ENCODE data around the gene FARS2. TPM values are rescaled to one million over a fixed set of nuclear protein-coding genes. Genes with fewer than 3 reads are reported as not detected.

FARS2 gene
- total and polyA plus RNA-seq, 2 donors (not counting 3 experiments of a cell fraction or from before 2014, with no cell fraction given): 20.2 to 20.5 TPM

- DNase-seq (ENCODE audit: low read depth, low spot score) (no peak), FAIRE-seq (no peak)
- no peak overlapping the region for H2AFZ ChIP-seq (ENCODE audit: low read depth, low read length)
- H3K9ac ChIP-seq (replicated peaks; ENCODE audit: extremely low read depth, insufficient read depth, low read length): no peak overlapping the region
- H3K36me3 ChIP-seq (ENCODE audit: control insufficient read depth in 2 of 2, extremely low read depth in 1 of 2, insufficient read depth in 2 of 2, low read length in 2 of 2): no peaks in the 10 kb centered on the region
- H3K4me3 ChIP-seq (replicated peaks in 1 of 3; ENCODE audit: insufficient read depth in 1 of 3, low read depth in 1 of 3, low read length in 3 of 3): no peak overlapping the region
- POLR2A ChIA-PET: no interaction called here
- H3K4me1 ChIP-seq (ENCODE audit: control insufficient read depth, extremely low read depth, insufficient read depth, low read length): no peaks in the 10 kb centered on the region
- no peaks in the 10 kb centered on the region for H3K27me3 ChIP-seq (ENCODE audit: control insufficient read depth in 2 of 2, insufficient read depth in 2 of 2, low read length in 2 of 2)
- H3K27ac ChIP-seq (ENCODE audit: insufficient read depth, low read depth, low read length): no peak overlapping the region
- H3K9me1 ChIP-seq (replicated peaks; ENCODE audit: control insufficient read depth, extremely low read depth, insufficient read depth, low read length): no peaks in the 10 kb centered on the region
- CTCF ChIA-PET: interaction anchor here (1.3 to 2.2 kb wide), 4 partner anchors 10 to 50 kb away, joined by 3 to 10 read pairs (median 4); no protein-coding TSS in a partner anchor
- no peaks in the 10 kb centered on the region for H3K79me2 ChIP-seq (ENCODE audit: control insufficient read depth, insufficient read depth, low read length)
- no peaks in the 10 kb centered on the region for H3K9me3 ChIP-seq (replicated peaks; ENCODE audit: control insufficient read depth, insufficient read depth, low read length)
- TF ChIP-seq MYC (IDR thresholded peaks at IDR 0.05; ENCODE audit: low read depth, low read length) (no peak), POLR2A (IDR thresholded peaks at IDR 0.05; ENCODE audit: low read depth, low read length) (no peak), FOS (IDR thresholded peaks at IDR 0.05; ENCODE audit: borderline replicate concordance, insufficient read depth, low read length) (no peak), JUN (IDR thresholded peaks at IDR 0.05; ENCODE audit: borderline replicate concordance, insufficient read depth, insufficient read length, low read depth) (no peak), GATA2 (IDR thresholded peaks at IDR 0.05; ENCODE audit: insufficient read depth, insufficient read length, low read depth, low read length) (no peak), MAX (IDR thresholded peaks at IDR 0.05; ENCODE audit: insufficient read depth, insufficient read length) (no peak), EZH2 (IDR thresholded peaks at IDR 0.05; ENCODE audit: borderline replicate concordance, low read depth, low read length, severe bottlenecking) (no peak), CTCF (IDR thresholded peaks at IDR 0.05; ENCODE audit: extremely low read depth in 1 of 2, insufficient read depth in 1 of 2, low read depth in 1 of 2, low read length in 2 of 2) (no peak), POLR2AphosphoS5 (IDR thresholded peaks at IDR 0.05; ENCODE audit: insufficient read depth, low read depth, low read length) (no peak)
- H3K4me2 ChIP-seq (ENCODE audit: insufficient read depth, low read length): no peak overlapping the region
- intact Hi-C loops (cut with micrococcal nuclease) (no loop called here), dilution Hi-C loops (cut with MboI; ENCODE audit: extremely low pct_ligation_motif_present, low sequenced_read_pairs) (no loop called here)
- no peaks in the 10 kb centered on the region for H4K20me1 ChIP-seq (replicated peaks; ENCODE audit: control insufficient read depth, extremely low read depth, insufficient read depth, low read length)
- BruUV-seq (replicated peaks): no TSS peak
Observed at GRCh38 chr6:5520796-5521195, 259.5 kb downstream of the FARS2 start.
